K562 (cell line): Measurements from ENCODE around the gene KIAA0825. TPM values are rescaled to one million over a fixed set of nuclear protein-coding genes. Genes with fewer than 3 reads are reported as not detected.

Source experiments
- ATAC-seq: fragments of 200-7000 bp; cut with Tn5 transposase; 3 replicates; pipeline ENCODE4 v1.9.1; 2020; ENCODE audit warnings: moderate library complexity
- BruUV-seq: library from RNA; stranded (reverse); fragments of 400-500 nt; replicated peaks from 2 replicates; lab custom pipeline; 2021; lab: Mats Ljungman, UMichigan
- CTCF ChIA-PET: fragments of 300-600 bp; formaldehyde crosslinking; extraction: SDS; loops from one replicate; lab custom pipeline; 2021; ENCODE audit warnings: low intra/inter-chr PET ratio; lab: Yijun Ruan, JAX
- POLR2A ChIA-PET: fragments of 300-600, 350-650 bp; sonication (Branson Sonifier 250); formaldehyde crosslinking; extraction: SDS; loops from one replicate; lab custom pipeline; 2021; ENCODE audit warnings: antibody characterized with exemption, inconsistent platforms; lab: Yijun Ruan, JAX
- DNase-seq, 4 experiments: peaks; one replicate each; pipeline versions ENCODE4 v3.0.0 to v3.0.0-alpha.2; 2011 to 2018; ENCODE audit warnings: low spot score in 3 of 4, mixed read lengths in 3 of 4; ENCODE audit errors: extremely low read depth in 1 of 4
- FAIRE-seq: peaks from 2 replicates; lab custom pipeline; 2011; peaks lifted over from hg19 to GRCh38; lab: Jason Lieb, UNC
- H2AFZ ChIP-seq: 2 replicates; pipeline ENCODE4 v1.6.0; 2011; ENCODE audit warnings: low read depth, low read length, control low read depth, inconsistent platforms
- H3K27ac ChIP-seq: fragments of 200-600 bp; 3 replicates; pipeline ENCODE4 v1.8.0; 2011; ENCODE audit warnings: low read depth, mild to moderate bottlenecking, control low read depth, inconsistent platforms, low read length, moderate library complexity, mixed read lengths; ENCODE audit errors: extremely low read depth
- H3K27me3 ChIP-seq, 2 experiments: fragments of 300-600 bp in 1 of 2; 2 replicates in 1 of 2; 3 replicates in 1 of 2; pipeline versions ENCODE4 v1.6.0 to v1.8.0; 2011; ENCODE audit warnings: inconsistent platforms in 2 of 2, low read length in 2 of 2, mild to moderate bottlenecking in 1 of 2, mixed read lengths in 1 of 2, moderate library complexity in 1 of 2; ENCODE audit not compliant: control insufficient read depth in 2 of 2, insufficient read depth in 2 of 2
- H3K36me3 ChIP-seq: fragments of 300-600 bp; 3 replicates; pipeline ENCODE4 v1.8.0; 2011; ENCODE audit warnings: mild to moderate bottlenecking, low read length, inconsistent platforms; ENCODE audit not compliant: control insufficient read depth, insufficient read depth
- H3K4me1 ChIP-seq, 2 experiments: fragments of 200-600 bp in 1 of 2; replicated peaks in 1 of 2; 2 replicates in 1 of 2; 3 replicates in 1 of 2; pipeline versions ENCODE4 v1.5.1 to v1.8.0; 2011; ENCODE audit warnings: inconsistent platforms in 2 of 2, low read length in 2 of 2, mild to moderate bottlenecking in 1 of 2, mixed read lengths in 1 of 2, moderate library complexity in 1 of 2; ENCODE audit not compliant: control insufficient read depth in 2 of 2, insufficient read depth in 2 of 2
- H3K4me2 ChIP-seq: 2 replicates; pipeline ENCODE4 v1.6.1; 2011; ENCODE audit warnings: low read length, control low read depth, inconsistent platforms, mixed read lengths; ENCODE audit not compliant: insufficient read depth
- H3K4me3 ChIP-seq: fragments of 200-600 bp; sonication (generic), shearing (Covaris generic); 2 replicates; pipeline ENCODE4 v1.5.1; 2016; ENCODE audit warnings: control low read depth, inconsistent platforms
- H3K79me2 ChIP-seq: fragments of 200-600 bp; 3 replicates; pipeline ENCODE4 v1.8.0; 2011; ENCODE audit warnings: low read length, inconsistent platforms; ENCODE audit not compliant: control insufficient read depth, insufficient read depth
- H3K9ac ChIP-seq, 2 experiments: 2 replicates each; pipeline versions ENCODE4 v1.6.0 to v1.6.1; 2011; ENCODE audit warnings: low read depth in 2 of 2, low read length in 2 of 2, control low read depth in 1 of 2, inconsistent platforms in 1 of 2, mild to moderate bottlenecking in 1 of 2, mixed read lengths in 1 of 2; ENCODE audit not compliant: insufficient read depth in 1 of 2
- H3K9me1 ChIP-seq: one replicate; pipeline ENCODE4 v1.6.0; 2011; ENCODE audit warnings: inconsistent platforms, mild to moderate bottlenecking, low read length, moderate library complexity; ENCODE audit not compliant: control insufficient read depth, insufficient read depth
- H3K9me3 ChIP-seq: replicated peaks from 2 replicates; pipeline ENCODE4 v1.5.1; 2011; ENCODE audit warnings: low read depth, low read length, inconsistent platforms; ENCODE audit not compliant: control insufficient read depth, insufficient read depth
- H4K20me1 ChIP-seq: replicated peaks from 2 replicates; pipeline ENCODE4 v1.6.1; 2011; ENCODE audit warnings: low read length, inconsistent platforms, mixed read lengths; ENCODE audit not compliant: control insufficient read depth, insufficient read depth
- FOXM1 ChIP-seq, 2 experiments: fragments of 450-650 bp in 1 of 2; sonication (generic) in 1 of 2; formaldehyde crosslinking in 1 of 2; IDR thresholded peaks; 2 replicates each; pipeline versions ENCODE4 v1.6.1 to v1.9.0; 2017 to 2022; ENCODE audit warnings: low read depth in 2 of 2, mild to moderate bottlenecking in 2 of 2, missing genetic modification reagents in 1 of 2, moderate library complexity in 1 of 2
- HDAC3 ChIP-seq: fragments of 450-650 bp; IDR thresholded peaks from 2 replicates; pipeline ENCODE4 v1.6.1; 2018; ENCODE audit warnings: borderline replicate concordance, mild to moderate bottlenecking, moderate library complexity; ENCODE audit not compliant: partially characterized antibody
- JUN ChIP-seq, 2 experiments: sonication (generic) in 1 of 2; formaldehyde crosslinking in 1 of 2; IDR thresholded peaks; 2 replicates each; pipeline versions ENCODE4 v1.6.1 to v1.8.0; 2012 to 2022; ENCODE audit warnings: borderline replicate concordance in 2 of 2, mild to moderate bottlenecking in 2 of 2, improper control_type of control experiment in 1 of 2, low read depth in 1 of 2, low read length in 1 of 2, missing genetic modification reagents in 1 of 2
- MEF2A ChIP-seq: IDR thresholded peaks from 2 replicates; pipeline ENCODE4 v1.6.1; 2011; ENCODE audit warnings: low read depth, mild to moderate bottlenecking, low read length, moderate library complexity; ENCODE audit not compliant: control insufficient read depth
- MYC ChIP-seq, 2 experiments: fragments of 250-450 bp in 1 of 2; sonication (Bioruptor Pico) in 1 of 2; IDR thresholded peaks; 2 replicates each; pipeline versions ENCODE4 v1.5.1 to v1.6.1; 2012 to 2021; ENCODE audit warnings: low read depth in 2 of 2, borderline replicate concordance in 1 of 2, improper control_type of control experiment in 1 of 2, low read length in 1 of 2, mild to moderate bottlenecking in 1 of 2, moderate library complexity in 1 of 2
- NFXL1 ChIP-seq: fragments of 450-650 bp; formaldehyde crosslinking; IDR thresholded peaks from 2 replicates; pipeline ENCODE4 v1.4.0; 2021; ENCODE audit warnings: mild to moderate bottlenecking
- PHB2 ChIP-seq: fragments of 450-650 bp; IDR thresholded peaks from 2 replicates; pipeline ENCODE4 v1.6.1; 2017; ENCODE audit warnings: low read depth
- TCF7 ChIP-seq: sonication (generic); IDR thresholded peaks from 2 replicates; pipeline ENCODE4 v1.6.1; 2016; ENCODE audit warnings: antibody characterized with exemption, borderline replicate concordance
- TEAD2 ChIP-seq: fragments of 450-650 bp; IDR thresholded peaks from 2 replicates; pipeline ENCODE4 v1.6.1; 2016; ENCODE audit warnings: missing genetic modification characterization, control low read depth, missing compliant biosample characterization
- TFAM ChIP-seq: fragments of 250-450 bp; sonication (Bioruptor Pico); conservative IDR thresholded peaks from 2 replicates; pipeline ENCODE4 v1.5.0; 2021; ENCODE audit warnings: mild to moderate bottlenecking, moderate library complexity
- ZNF197 ChIP-seq: fragments of 200-800 bp; sonication (Bioruptor generic); IDR thresholded peaks from 2 replicates; pipeline ENCODE4 v1.6.1; 2016; ENCODE audit warnings: low read depth, missing genetic modification characterization, missing compliant biosample characterization
- WGBS: fragments of 100-300 bp; shearing (Covaris generic); methylation state at CpG from one replicate; pipeline ENCODE4 v1.1.6; 2016; ENCODE audit warnings: low coverage, mixed read lengths; ENCODE audit not compliant: insufficient coverage; ENCODE audit errors: missing lambda C conversion rate; 5-methylcytosine and 5-hydroxymethylcytosine counted together
- in situ Hi-C: fragments of 300-500 bp; cut with MboI; formaldehyde crosslinking; loops from 4 replicates; pipeline ENCODE4 v1.15.0; 2018; ENCODE audit warnings: inconsistent platforms, mixed read lengths
- intact Hi-C: fragments of 100-400 bp; cut with micrococcal nuclease; formaldehyde crosslinking; loops from 2 replicates; pipeline ENCODE4 v1.14.2; 2022
- polyA plus RNA-seq, 8 experiments: library from polyadenylated mRNA; depleted of rRNA in 4 of 8; stranded (reverse) in 5 of 8; unstranded in 3 of 8; fragments of >200 nt; fragmentation: Nextera tagmentation in 2 of 8; fragmentation: Illumina TruSeq in 1 of 8; extraction: Ambion mirVana in 2 of 8; extraction: Trizol in 1 of 8; gene quantifications; 2 replicates each; pipeline versions ENCODE4 v1.2.1 to v1.2.3, GENCODE V29; 2011 to 2014; ENCODE audit warnings: inconsistent platforms in 1 of 8, missing spikeins in 1 of 8
- total RNA-seq, 7 experiments: library from RNA; depleted of rRNA in 6 of 7; stranded (reverse); fragments of >200 nt in 6 of 7; fragmentation: Illumina TruSeq in 2 of 7; extraction: Trizol in 2 of 7; gene quantifications; 2 replicates each; pipeline versions ENCODE4 v1.2.1 to v1.2.3, GENCODE V29; 2011 to 2021; ENCODE audit warnings: low replicate concordance in 1 of 7
- TF ChIP-seq, protein P1 (sequence below): sonication (generic); formaldehyde crosslinking; IDR thresholded peaks from 2 replicates; pipeline ENCODE4 v1.8.0; 2023; ENCODE audit warnings: mild to moderate bottlenecking, missing genetic modification reagents
- TF ChIP-seq, protein P2 (sequence below): fragments of 250-450 bp; sonication (Bioruptor Pico); IDR thresholded peaks from 2 replicates; pipeline ENCODE4 v1.8.0; 2022; ENCODE audit warnings: inconsistent platforms, mild to moderate bottlenecking, moderate library complexity, borderline replicate concordance

Gene KIAA0825
- total and polyA plus RNA-seq, 9 of the 15 experiments (the other 6 are each of a cell fraction or from before 2014, with no cell fraction given), result 0.05 to 0.36 (median 0.16) TPM; not detected in 1

DNA sequence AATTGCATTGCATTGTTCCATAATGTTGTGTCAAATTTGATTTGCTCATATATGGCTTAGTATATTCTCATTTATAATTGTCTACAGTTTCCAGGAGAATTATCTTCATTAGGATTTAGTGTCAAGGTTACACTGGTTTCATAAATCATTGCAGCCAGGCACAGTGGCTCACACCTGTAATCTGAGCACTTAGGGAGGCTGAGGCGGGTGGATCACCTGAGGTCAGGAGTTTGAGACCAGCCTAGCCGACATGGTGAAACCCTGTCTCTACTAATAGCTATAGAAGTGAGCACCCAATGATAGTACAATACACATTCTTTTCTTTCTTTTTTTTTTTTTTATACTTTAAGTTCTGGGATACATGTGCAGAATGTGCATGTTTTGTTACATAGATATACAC lies 282.5 kb downstream of the KIAA0825 start:
- H4K20me1 ChIP-seq, result no peaks in the 10 kb centered on the region
- DNase-seq (no peak), ATAC-seq (no peak), FAIRE-seq (no peak)
- intact Hi-C loops, result no loop called here
- no peak overlapping the region for H3K27ac ChIP-seq
- no peak overlapping the region for H3K4me3 ChIP-seq
- ChIA-PET POLR2A (no interaction called here), CTCF (no interaction called here)
- no peaks in the 10 kb centered on the region for H3K27me3 ChIP-seq
- no peaks in the 10 kb centered on the region for H3K4me1 ChIP-seq
- 0% methylated on average over 2 of the region's 2 CpGs for WGBS
- in situ Hi-C loops, result no loop called here
- no TSS peak for BruUV-seq
- no peaks in the 10 kb centered on the region for H3K36me3 ChIP-seq
- no peaks in the 10 kb centered on the region for H3K9me3 ChIP-seq
- H2AFZ ChIP-seq, result no peak overlapping the region
- no peak overlapping the region for H3K4me2 ChIP-seq
- H3K79me2 ChIP-seq, result no peaks in the 10 kb centered on the region
- TF ChIP-seq JUN (IDR thresholded peaks at IDR 0.05; ENCODE audit: borderline replicate concordance, low read depth, low read length) (no peak), JUN (CRISPR knock-in tag; IDR thresholded peaks at IDR 0.05; ENCODE audit: borderline replicate concordance) (no peak), HDAC3 (no peak), TFAM (CRISPR knock-in tag) (no peak), ZNF197 (CRISPR knock-in tag) (no peak), PHB2 (no peak), TEAD2 (tag) (no peak), MYC (IDR thresholded peaks at IDR 0.05; ENCODE audit: low read depth, low read length) (no peak), MYC (CRISPR knock-in tag; IDR thresholded peaks at IDR 0.05; ENCODE audit: borderline replicate concordance, low read depth) (no peak), MEF2A (no peak), FOXM1 (IDR thresholded peaks at IDR 0.05; ENCODE audit: low read depth) (no peak), FOXM1 (CRISPR knock-in tag; IDR thresholded peaks at IDR 0.05; ENCODE audit: low read depth) (no peak), NFXL1 (CRISPR knock-in tag) (no peak), TCF7 (no peak)
- TF ChIP-seq, protein P1, sequence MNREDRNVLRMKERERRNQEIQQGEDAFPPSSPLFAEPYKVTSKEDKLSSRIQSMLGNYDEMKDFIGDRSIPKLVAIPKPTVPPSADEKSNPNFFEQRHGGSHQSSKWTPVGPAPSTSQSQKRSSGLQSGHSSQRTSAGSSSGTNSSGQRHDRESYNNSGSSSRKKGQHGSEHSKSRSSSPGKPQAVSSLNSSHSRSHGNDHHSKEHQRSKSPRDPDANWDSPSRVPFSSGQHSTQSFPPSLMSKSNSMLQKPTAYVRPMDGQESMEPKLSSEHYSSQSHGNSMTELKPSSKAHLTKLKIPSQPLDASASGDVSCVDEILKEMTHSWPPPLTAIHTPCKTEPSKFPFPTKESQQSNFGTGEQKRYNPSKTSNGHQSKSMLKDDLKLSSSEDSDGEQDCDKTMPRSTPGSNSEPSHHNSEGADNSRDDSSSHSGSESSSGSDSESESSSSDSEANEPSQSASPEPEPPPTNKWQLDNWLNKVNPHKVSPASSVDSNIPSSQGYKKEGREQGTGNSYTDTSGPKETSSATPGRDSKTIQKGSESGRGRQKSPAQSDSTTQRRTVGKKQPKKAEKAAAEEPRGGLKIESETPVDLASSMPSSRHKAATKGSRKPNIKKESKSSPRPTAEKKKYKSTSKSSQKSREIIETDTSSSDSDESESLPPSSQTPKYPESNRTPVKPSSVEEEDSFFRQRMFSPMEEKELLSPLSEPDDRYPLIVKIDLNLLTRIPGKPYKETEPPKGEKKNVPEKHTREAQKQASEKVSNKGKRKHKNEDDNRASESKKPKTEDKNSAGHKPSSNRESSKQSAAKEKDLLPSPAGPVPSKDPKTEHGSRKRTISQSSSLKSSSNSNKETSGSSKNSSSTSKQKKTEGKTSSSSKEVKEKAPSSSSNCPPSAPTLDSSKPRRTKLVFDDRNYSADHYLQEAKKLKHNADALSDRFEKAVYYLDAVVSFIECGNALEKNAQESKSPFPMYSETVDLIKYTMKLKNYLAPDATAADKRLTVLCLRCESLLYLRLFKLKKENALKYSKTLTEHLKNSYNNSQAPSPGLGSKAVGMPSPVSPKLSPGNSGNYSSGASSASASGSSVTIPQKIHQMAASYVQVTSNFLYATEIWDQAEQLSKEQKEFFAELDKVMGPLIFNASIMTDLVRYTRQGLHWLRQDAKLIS (CRISPR knock-in tag), result no peak
- TF ChIP-seq, protein P2, sequence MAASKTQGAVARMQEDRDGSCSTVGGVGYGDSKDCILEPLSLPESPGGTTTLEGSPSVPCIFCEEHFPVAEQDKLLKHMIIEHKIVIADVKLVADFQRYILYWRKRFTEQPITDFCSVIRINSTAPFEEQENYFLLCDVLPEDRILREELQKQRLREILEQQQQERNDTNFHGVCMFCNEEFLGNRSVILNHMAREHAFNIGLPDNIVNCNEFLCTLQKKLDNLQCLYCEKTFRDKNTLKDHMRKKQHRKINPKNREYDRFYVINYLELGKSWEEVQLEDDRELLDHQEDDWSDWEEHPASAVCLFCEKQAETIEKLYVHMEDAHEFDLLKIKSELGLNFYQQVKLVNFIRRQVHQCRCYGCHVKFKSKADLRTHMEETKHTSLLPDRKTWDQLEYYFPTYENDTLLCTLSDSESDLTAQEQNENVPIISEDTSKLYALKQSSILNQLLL, result no peak
- no peak overlapping the region for H3K9ac ChIP-seq
- no peaks in the 10 kb centered on the region for H3K9me1 ChIP-seq
